Tibial nerve (tissue), 4 donors: ENCODE measurements around the gene MACF1.

Experiments
- EP300 ChIP-seq, 2 donors: sonication (generic); formaldehyde crosslinking; IDR thresholded peaks; one replicate each; pipeline ENCODE4 v1.6.1; 2017; ENCODE audit warnings: antibody characterized with exemption in 2 of 2, mild to moderate bottlenecking in 1 of 2
- POLR2A ChIP-seq, 2 donors: fragments of 450-650 bp; IDR thresholded peaks; one replicate each; pipeline ENCODE4 v1.6.1; 2017; ENCODE audit warnings: antibody characterized with exemption in 2 of 2, mild to moderate bottlenecking in 2 of 2, moderate library complexity in 2 of 2
- TF ChIP-seq, protein P1 (sequence below), 5 experiments: fragments of 200-600 bp in 3 of 5; fragments of 450-650 bp in 2 of 5; sonication (generic) in 3 of 5; IDR thresholded peaks; one replicate each; pipeline ENCODE4 v1.5.1; 2016 to 2019; ENCODE audit warnings: antibody characterized with exemption in 5 of 5, mild to moderate bottlenecking in 3 of 5, moderate library complexity in 2 of 5

DNA sequence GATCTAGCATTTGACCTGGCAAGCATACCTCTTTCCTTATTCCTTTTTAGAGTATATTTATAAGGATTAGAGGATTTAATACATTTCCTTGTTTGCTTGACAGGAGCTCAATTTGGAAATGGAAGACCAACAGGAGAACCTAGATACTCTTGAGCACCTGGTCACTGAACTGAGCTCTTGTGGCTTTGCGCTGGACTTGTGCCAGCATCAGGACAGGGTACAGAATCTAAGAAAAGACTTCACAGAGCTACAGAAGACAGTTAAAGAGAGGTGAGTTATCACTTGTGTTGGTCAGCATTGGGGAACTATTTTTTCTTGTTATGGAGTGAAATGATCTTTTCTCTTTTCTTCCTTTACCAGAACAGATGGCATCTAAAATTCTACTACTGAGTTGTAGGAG, 163.6 kb downstream of the MACF1 start:
- TF ChIP-seq, protein P1, sequence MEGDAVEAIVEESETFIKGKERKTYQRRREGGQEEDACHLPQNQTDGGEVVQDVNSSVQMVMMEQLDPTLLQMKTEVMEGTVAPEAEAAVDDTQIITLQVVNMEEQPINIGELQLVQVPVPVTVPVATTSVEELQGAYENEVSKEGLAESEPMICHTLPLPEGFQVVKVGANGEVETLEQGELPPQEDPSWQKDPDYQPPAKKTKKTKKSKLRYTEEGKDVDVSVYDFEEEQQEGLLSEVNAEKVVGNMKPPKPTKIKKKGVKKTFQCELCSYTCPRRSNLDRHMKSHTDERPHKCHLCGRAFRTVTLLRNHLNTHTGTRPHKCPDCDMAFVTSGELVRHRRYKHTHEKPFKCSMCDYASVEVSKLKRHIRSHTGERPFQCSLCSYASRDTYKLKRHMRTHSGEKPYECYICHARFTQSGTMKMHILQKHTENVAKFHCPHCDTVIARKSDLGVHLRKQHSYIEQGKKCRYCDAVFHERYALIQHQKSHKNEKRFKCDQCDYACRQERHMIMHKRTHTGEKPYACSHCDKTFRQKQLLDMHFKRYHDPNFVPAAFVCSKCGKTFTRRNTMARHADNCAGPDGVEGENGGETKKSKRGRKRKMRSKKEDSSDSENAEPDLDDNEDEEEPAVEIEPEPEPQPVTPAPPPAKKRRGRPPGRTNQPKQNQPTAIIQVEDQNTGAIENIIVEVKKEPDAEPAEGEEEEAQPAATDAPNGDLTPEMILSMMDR (IDR thresholded peaks at IDR 0.05), result no peak
- TF ChIP-seq EP300 (IDR thresholded peaks at IDR 0.05) (no peak), POLR2A (IDR thresholded peaks at IDR 0.05) (no peak)
